Gastroesophageal sphincter (tissue), 4 donors: ENCODE results near the gene CXCL3. TPM values are rescaled to one million over a fixed set of nuclear protein-coding genes. Genes with fewer than 3 reads are reported as not detected.

Experiments
- ATAC-seq: fragments of 150-250 bp; one replicate; pipeline ENCODE4 v1.9.1; 2016; ENCODE audit warnings: mild to moderate bottlenecking, moderate library complexity
- H3K27ac ChIP-seq, 4 donors: fragments of 200-600 bp; sonication (generic) in 3 of 4; 1 replicate in 3 of 4; 2 replicates in 1 of 4; pipeline ENCODE4 v1.5.1; 2016 to 2019
- H3K27me3 ChIP-seq: fragments of 200-600 bp; sonication (generic); one replicate; pipeline ENCODE4 v1.5.1; 2019
- H3K36me3 ChIP-seq, 2 donors: fragments of 200-600 bp; sonication (generic); one replicate each; pipeline ENCODE4 v1.5.1; 2019; ENCODE audit warnings: control low read depth in 1 of 2
- H3K4me1 ChIP-seq, 3 donors: fragments of 200-600 bp; sonication (generic); 1 replicate in 2 of 3; 2 replicates in 1 of 3; pipeline ENCODE4 v1.5.1; 2016 to 2019; ENCODE audit warnings: control low read depth in 2 of 3
- H3K4me3 ChIP-seq, 2 donors: fragments of 200-600 bp; sonication (generic); one replicate each; pipeline ENCODE4 v1.5.1; 2019; ENCODE audit warnings: mild to moderate bottlenecking in 1 of 2, moderate library complexity in 1 of 2
- H3K9me3 ChIP-seq, 3 donors: fragments of 200-600 bp; sonication (generic); one replicate each; pipeline ENCODE4 v1.5.1; 2017 to 2019; ENCODE audit warnings: control low read depth in 2 of 3
- EP300 ChIP-seq: sonication (generic); formaldehyde crosslinking; IDR thresholded peaks from one replicate; pipeline ENCODE4 v1.6.1; 2017; ENCODE audit warnings: antibody characterized with exemption, mild to moderate bottlenecking
- POLR2A ChIP-seq, 2 donors: fragments of 450-650 bp; IDR thresholded peaks; one replicate each; pipeline ENCODE4 v1.6.1; 2017; ENCODE audit warnings: antibody characterized with exemption in 2 of 2, mild to moderate bottlenecking in 2 of 2, moderate library complexity in 1 of 2
- POLR2AphosphoS5 ChIP-seq: sonication (generic); formaldehyde crosslinking; IDR thresholded peaks from one replicate; pipeline ENCODE4 v1.6.1; 2017; ENCODE audit warnings: antibody characterized with exemption
- WGBS, 2 donors: methylation state at CpG; one replicate each; pipeline ENCODE4 v1.1.5; 2018; ENCODE audit warnings: low coverage in 1 of 2; 5-methylcytosine and 5-hydroxymethylcytosine counted together
- total RNA-seq, 4 donors: library from RNA; depleted of rRNA; stranded (reverse); fragments of >200 nt; gene quantifications; one replicate each; pipeline ENCODE4 v1.1.0, GENCODE V29; 2016
- TF ChIP-seq, protein P1 (sequence below), 4 experiments: fragments of 200-600 bp in 2 of 4; fragments of 450-650 bp in 2 of 4; sonication (generic) in 1 of 4; IDR thresholded peaks; one replicate each; pipeline ENCODE4 v1.5.1; 2017 to 2019; ENCODE audit warnings: antibody characterized with exemption in 4 of 4, mild to moderate bottlenecking in 2 of 4, moderate library complexity in 2 of 4

Gene CXCL3
- total RNA-seq, 4 donors from 2014 or later, result 1.9 TPM; not detected in 3

DNA sequence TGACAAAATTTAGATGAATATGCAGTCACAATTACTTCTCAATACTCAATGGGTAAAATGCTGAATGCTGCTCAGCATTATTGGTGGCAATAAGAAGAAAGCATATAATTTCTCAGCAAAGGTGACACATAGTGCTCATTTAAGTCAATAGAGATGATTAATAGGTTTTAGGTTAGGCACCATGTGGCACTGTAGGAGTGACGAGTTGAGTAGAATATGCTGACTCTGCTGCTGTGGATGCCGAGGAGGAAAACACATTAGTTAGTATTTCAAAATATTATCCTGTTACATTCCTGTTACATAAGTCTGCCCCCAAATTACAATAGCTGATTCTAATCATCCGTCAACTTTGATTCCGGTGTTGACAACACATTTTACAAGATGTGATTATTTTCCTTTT, 26.4 kb downstream of the CXCL3 start:
- Histone ChIP-seq H3K4me1 (no peaks in the 10 kb centered on the region), H3K4me3 (no peak overlapping the region), H3K27ac (no peak overlapping the region), H3K36me3 (no peaks in the 10 kb centered on the region), H3K9me3 (no peaks in the 10 kb centered on the region), H3K27me3 (no peaks in the 10 kb centered on the region)
- TF ChIP-seq EP300, result no peak
- 80 to 88% methylated on average over 4 of the region's 4 CpGs for WGBS, 2 donors
- ATAC-seq, result no peak

DNA sequence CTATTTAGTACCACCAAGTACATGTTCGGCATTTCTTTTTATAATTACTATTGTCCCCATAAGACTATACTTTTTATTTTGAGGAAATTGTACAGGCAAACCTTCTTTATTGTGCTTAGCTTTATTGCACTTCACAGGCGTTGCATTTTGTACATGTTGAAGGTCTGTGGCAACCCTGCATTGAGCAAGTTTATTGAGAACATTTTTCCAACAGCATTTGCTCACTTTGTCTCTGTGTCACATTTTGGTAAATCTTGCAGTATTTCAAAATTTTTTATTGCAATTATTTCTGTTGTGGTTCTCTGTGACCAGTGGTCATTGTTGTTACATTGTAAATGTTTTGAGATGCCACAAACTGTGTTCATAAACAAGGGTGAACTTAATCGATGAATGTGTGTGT, 29.2 kb downstream of the CXCL3 start:
- H3K9me3 ChIP-seq, result no peaks in the 10 kb centered on the region

DNA sequence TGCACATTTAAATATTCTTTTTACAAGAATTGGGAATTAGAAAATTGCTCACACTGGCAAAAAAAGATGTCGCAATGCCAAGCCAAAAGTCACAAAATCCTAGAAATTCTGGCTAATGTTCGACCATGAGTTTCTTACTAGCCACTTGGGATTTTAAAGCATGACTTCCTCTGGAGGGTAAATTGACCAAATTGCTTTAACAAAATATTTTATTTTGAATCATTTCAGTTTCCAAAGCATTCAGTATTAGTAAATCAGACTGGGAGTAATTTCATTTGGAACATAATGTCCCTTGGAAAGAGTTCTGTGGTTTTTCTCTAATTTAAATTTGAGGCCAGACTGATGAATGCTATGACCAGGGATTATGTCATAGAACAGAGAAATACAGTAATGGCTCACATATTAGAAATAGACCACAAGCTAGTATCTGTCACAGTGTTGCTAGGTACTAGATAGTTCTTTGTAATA, 32.4 kb downstream of the CXCL3 start:
- TF ChIP-seq EP300 (no peak), POLR2A (IDR thresholded peaks at IDR 0.05) (no peak), POLR2AphosphoS5 (no peak)
- TF ChIP-seq, protein P1, sequence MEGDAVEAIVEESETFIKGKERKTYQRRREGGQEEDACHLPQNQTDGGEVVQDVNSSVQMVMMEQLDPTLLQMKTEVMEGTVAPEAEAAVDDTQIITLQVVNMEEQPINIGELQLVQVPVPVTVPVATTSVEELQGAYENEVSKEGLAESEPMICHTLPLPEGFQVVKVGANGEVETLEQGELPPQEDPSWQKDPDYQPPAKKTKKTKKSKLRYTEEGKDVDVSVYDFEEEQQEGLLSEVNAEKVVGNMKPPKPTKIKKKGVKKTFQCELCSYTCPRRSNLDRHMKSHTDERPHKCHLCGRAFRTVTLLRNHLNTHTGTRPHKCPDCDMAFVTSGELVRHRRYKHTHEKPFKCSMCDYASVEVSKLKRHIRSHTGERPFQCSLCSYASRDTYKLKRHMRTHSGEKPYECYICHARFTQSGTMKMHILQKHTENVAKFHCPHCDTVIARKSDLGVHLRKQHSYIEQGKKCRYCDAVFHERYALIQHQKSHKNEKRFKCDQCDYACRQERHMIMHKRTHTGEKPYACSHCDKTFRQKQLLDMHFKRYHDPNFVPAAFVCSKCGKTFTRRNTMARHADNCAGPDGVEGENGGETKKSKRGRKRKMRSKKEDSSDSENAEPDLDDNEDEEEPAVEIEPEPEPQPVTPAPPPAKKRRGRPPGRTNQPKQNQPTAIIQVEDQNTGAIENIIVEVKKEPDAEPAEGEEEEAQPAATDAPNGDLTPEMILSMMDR (IDR thresholded peaks at IDR 0.05), result no peak
- Histone ChIP-seq H3K4me1 (no peaks in the 10 kb centered on the region), H3K4me3 (no peak overlapping the region), H3K9me3 (no peaks in the 10 kb centered on the region), H3K27ac (no peak overlapping the region), H3K27me3 (no peaks in the 10 kb centered on the region), H3K36me3 (no peaks in the 10 kb centered on the region)
- WGBS, 2 donors, result 34 to 74% methylated on average over 2 of the region's 2 CpGs
- ATAC-seq, result no peak

More for the DNA sequence above, 29.2 kb downstream of the CXCL3 start:
- H3K27ac ChIP-seq, result no peak overlapping the region
- H3K4me3 ChIP-seq, result no peak overlapping the region
- H3K4me1 ChIP-seq, result no peaks in the 10 kb centered on the region
- H3K36me3 ChIP-seq, result no peaks in the 10 kb centered on the region
- WGBS, 2 donors, result 90 to 92% methylated on average over 3 of the region's 3 CpGs
- TF ChIP-seq, protein P1 (IDR thresholded peaks at IDR 0.05), result no peak
- TF ChIP-seq POLR2AphosphoS5 (no peak), POLR2A (IDR thresholded peaks at IDR 0.05) (no peak), EP300 (no peak)
- ATAC-seq, result no peak
- no peaks in the 10 kb centered on the region for H3K27me3 ChIP-seq

DNA sequence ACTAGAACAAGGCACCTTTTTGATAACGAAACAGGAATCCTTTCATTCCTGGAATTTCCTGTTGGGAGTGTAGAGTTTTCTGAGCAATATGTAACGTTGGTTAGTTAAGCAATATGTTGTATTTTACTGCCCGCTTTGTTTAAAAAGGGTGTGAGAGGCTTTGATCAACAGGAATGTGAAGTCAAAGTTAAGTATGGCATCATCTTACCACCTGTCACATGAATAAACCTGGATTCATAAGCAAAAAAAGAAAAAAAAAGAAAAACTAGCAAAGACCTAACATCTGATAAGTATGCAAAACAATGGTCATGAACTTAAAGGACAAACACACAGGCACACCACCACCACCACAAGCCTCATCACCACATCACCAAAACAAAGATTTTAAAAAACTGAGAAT, 33.0 kb downstream of the CXCL3 start:
- Histone ChIP-seq H3K4me1 (no peaks in the 10 kb centered on the region), H3K9me3 (no peaks in the 10 kb centered on the region), H3K27me3 (no peaks in the 10 kb centered on the region), H3K4me3 (no peak overlapping the region), H3K27ac (no peak overlapping the region), H3K36me3 (no peaks in the 10 kb centered on the region)
- no peak for ATAC-seq
- no peak for TF ChIP-seq EP300
- TF ChIP-seq POLR2AphosphoS5, result no peak
- WGBS, 2 donors, result 13 to 42% methylated on average over 3 of the region's 3 CpGs

DNA sequence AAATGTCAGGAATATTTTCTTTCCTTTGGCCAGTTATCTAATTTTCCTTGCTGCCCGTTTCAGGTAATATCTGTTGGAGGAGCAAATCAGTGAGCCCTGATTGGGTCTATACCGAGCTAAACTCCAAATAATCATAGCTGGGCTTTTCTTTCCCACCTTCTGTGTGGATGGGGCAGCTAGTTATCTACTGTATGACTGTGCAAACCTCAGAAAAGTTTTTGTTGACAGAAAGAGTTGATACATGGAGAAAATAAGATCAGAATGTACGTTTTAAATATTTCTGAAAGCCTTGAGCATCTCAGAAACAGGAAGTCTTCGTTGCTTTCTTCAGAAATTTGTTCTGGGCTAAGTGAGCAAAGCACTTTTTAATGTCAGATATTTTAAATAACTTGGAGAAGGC, 33.8 kb downstream of the CXCL3 start:
- 50 to 51% methylated on average over 4 of the region's 4 CpGs for WGBS, 2 donors
- Histone ChIP-seq H3K9me3 (no peaks in the 10 kb centered on the region), H3K27ac (no peak overlapping the region), H3K4me1 (no peaks in the 10 kb centered on the region), H3K36me3 (no peaks in the 10 kb centered on the region), H3K27me3 (no peaks in the 10 kb centered on the region), H3K4me3 (no peak overlapping the region)
- TF ChIP-seq POLR2A (IDR thresholded peaks at IDR 0.05), result no peak
- TF ChIP-seq POLR2AphosphoS5, result no peak
- no peak for TF ChIP-seq EP300
- TF ChIP-seq, protein P1 (IDR thresholded peaks at IDR 0.05), result no peak
- ATAC-seq, result no peak

DNA sequence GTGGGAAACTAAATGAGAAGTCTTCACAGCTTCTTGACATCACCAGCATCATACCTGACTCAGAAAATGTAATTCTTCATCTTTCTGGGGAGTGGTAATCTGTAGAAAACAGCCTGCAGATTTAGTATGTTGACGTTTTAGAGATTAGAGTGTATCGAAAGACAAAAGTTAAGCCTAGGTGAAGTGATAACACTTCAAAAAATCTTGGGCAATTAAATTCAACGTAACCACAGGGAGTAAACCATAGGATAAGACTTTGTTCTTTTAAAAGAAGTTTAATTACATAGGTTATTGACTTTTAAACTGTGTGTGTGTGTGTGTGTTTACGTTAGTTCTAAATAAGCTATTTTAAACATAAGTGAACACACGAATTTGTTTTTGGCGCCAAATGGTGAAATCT, 38.2 kb downstream of the CXCL3 start:
- WGBS, 2 donors, result 66 to 98% methylated on average over 6 of the region's 6 CpGs
- TF ChIP-seq, protein P1 (IDR thresholded peaks at IDR 0.05), result no peak
- TF ChIP-seq EP300 (no peak), POLR2A (IDR thresholded peaks at IDR 0.05) (no peak), POLR2AphosphoS5 (no peak)
- no peak overlapping the region for H3K27ac ChIP-seq
- no peaks in the 10 kb centered on the region for H3K36me3 ChIP-seq
- peaks cover 0 to 6% (median 0%) of the 10 kb centered on the region in 3 donors for H3K4me1 ChIP-seq
- H3K27me3 ChIP-seq, result peaks cover 10% of the 10 kb centered on the region
- ATAC-seq, result no peak
- H3K9me3 ChIP-seq, result no peaks in the 10 kb centered on the region
- no peak overlapping the region for H3K4me3 ChIP-seq
